ENCODE measurements around the gene SLC17A9.

SLC17A9 gene

DNA sequence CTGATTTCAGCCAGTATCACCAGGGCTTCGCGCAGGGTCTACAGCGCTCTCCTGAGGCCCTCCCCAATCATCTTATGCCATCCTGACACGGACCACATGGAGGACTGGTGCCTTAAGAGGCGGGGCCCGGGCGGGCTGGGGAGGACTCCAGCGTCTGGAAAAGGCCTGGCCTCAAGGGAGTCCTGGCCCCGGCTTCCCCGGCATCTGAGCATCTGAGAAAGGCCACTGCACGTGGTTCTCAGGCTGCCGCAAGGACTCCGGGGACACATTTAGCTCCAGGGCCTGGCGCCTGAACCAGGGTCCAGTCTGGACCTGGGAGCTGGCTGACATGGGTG, 32.9 kb downstream of the SLC17A9 start:
- no peak for DNase-seq

DNA sequence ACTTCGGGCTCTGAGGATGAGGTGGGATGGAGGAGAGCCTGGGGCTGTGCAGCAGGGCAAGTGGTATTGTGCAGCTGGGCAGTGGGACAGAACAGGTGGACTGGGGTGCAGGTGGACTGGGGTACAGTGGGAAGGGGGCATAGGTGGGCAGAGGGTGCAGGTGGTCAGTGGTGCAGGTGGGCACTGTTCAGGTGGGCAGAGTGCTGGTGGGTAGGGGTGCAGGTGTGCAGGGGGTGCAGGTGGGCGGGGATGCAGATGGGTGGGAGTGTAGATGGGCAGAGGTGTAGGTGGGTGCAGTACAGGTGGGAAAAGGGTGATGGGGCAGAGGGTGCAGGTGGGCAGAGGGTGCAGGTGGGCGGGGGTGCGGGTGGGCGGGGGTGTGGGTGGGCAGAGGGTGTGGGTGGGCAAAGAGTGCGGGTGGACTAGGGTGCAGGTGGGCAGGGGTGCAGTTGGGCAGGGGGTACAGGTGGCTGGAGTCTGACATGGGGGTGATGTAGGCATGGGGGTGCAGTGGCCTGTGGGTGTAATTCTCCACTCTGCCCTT, 33.8 kb downstream of the SLC17A9 start:
- no peak for DNase-seq

DNA sequence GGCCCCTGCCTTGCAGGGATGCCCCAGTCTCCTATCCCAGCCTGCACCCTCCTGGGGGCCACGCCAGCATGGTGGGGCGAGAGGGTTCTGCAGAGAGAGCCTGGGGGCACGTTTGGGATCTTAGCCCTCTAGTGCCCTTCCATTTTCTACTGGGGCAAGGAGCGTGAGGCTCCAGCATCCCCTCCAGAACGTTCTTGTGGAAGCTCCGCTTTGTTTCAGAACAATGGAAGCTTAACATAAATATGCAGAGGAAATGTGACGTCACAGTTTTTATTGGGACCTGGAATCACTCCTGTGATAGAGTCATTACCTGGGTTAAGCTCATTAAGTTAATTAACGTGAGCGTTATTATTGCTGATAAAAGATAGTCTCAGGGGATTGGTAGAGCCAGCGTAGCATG, 34.6 kb downstream of the SLC17A9 start:
- no peak for DNase-seq

DNA sequence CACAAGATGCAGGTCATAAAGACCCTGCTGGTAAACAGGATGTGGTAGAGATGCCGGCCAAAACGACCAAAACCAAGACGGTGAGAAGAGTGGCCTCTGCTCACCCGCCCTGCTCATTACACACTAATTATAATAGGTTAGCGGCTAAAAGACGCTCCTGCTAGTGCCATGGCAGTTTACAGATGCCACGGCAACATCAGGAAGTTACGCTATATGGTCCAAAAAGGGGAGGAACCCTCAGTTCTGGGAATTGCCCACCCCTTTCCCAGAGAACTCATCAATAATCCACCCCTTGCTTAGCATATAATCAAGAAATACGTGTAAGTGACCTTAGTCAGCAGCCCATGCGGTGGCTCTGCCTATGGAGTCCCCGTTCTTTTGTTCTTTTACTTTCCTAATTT, 36.7 kb downstream of the SLC17A9 start:
- no peak for DNase-seq

DNA sequence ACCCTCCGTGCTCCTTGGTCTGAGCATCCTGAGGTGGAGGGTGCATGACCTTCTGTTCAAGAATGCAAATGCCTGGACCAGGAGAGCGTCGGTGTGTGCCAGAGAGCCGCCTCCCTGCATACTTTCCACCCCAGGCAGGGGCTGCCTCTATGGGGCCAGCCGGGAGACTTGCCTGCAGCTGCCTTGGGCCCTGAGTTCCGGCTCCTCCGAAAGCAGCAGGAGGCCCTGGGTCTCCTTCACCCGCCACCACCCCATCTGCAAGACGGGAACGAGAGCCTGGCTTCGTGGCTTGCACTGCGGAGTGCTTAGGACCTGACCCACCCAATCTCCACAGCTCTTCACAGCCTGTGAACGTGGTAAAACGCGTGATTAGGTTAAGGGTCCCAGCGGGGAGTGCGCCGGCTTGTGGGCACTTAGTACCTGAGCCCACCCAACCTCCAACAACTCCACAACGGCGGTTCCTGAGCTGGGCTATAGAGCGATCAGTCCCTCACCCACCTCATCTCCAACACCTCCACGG, 37.9 kb downstream of the SLC17A9 start:
- DNase-seq, result no peak

DNA sequence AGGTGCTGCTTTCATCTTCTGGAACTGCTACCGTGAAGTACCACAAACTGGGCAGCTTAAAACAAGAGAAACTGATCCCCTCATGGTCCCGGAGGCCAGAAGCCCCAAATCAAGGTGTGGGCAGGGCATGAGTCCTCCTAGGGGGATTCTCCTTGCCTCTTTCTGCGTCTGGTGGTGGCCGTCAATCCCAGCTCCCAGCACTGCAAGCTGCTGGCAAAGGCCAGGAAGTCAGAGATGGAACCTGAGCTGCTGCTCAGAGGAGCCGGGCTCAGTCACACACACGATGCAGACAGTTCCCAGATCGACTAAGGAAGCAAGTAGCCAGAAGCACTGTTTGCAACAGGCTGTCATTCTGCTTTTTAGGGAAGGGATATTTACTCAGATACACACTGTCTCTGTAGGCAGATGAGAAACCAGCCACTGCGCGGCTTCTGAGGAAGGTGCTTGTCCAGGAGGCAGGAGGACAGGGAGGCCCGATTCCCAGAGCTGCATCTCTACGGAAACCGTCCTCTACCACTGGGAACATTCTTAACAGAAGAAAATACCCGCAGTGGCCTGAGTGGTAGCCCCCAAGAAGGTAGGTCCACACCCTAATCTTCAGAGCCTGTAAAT, 38.8 kb downstream of the SLC17A9 start:
- no peak for DNase-seq

DNA sequence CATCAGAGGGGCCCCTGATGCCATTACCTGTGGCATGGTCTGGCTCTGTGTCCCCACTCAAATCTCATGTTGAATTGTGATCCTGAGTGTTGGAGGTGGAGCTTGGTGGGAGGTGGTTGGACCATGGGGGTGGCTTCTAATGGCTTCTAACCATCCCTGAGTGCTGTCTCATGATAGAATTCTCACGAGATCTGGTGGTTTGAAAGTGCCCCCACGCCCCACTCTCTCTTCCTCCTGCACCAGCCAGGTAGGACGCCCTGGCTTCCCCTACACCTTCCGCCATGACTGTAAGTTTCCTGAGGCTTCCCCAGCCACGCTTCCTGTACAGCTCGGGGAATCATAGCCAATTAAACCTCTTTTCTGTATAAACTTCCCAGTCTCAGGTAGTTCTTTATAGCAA, 39.4 kb downstream of the SLC17A9 start:
- DNase-seq, result no peak

DNA sequence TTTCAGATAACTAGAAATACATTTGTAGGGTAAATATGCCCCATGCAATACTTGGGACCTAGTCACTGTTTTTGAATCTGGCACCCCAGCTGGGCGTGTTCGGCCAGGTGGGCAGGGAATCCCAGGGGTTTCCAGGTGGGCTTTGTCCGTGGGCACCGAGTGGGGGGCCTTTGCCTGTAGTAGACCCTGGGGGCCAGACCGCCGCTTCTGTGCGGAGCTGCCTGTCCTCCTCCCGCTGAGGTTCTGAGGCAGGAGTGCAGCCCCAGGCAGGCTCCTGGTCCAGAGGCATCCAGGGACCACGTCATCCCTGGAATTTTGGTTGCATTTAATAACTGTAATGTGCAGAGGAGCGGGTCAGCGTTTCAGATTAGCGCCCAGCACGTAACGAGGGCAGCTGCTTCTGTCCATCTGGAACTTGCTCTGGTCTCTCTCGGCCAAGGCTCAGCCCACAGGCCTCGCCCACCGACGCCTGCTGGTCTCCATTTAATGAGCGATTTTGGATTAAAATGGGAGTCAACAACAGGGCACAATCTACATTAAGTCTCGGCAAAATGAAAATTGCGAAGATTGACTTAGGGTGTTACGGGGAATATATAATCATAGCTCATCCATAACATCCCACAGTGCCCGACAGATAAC, 41.5 kb downstream of the SLC17A9 start:
- DNase-seq, result no peak

DNA sequence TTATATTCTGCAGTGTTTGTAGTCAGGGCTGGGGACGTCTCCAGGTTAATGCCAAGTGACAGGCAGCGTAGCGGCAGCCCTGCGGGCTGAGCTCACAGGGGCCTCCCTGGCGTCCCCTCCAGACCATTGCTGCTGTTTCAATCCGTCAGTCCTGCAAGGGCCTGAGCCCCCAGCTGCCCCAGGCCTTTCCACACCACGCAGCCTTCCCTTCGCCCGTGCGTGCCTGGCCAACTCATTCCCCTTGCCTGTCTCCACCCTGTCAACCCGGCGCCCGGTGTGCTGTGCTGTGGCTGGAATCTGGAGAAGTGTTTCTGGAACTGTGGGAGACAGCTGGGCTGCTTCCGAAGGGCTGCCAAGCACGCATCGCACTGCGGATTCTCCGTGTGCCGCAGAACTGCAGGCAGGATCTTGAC, 42.4 kb downstream of the SLC17A9 start:
- DNase-seq, result no peak

DNA sequence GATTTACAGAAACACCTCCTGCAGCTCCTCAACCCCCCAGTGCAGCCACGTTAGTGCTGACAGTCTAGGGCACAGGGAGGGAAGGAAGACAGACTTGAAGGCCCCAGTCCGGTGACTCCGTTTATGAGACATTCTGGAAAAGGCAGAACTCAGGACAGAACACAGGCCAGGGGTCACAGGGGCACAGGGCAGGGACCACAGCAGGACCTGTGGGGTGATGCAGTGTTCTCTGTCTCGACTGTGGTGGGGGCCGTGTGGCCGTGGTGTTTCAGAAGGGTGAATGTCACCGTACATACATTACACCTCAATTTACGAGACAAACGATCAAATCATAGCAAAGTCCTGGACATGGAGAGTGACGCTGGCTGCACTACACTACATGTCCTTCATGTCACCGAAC, 43.0 kb downstream of the SLC17A9 start:
- DNase-seq, result no peak

DNA sequence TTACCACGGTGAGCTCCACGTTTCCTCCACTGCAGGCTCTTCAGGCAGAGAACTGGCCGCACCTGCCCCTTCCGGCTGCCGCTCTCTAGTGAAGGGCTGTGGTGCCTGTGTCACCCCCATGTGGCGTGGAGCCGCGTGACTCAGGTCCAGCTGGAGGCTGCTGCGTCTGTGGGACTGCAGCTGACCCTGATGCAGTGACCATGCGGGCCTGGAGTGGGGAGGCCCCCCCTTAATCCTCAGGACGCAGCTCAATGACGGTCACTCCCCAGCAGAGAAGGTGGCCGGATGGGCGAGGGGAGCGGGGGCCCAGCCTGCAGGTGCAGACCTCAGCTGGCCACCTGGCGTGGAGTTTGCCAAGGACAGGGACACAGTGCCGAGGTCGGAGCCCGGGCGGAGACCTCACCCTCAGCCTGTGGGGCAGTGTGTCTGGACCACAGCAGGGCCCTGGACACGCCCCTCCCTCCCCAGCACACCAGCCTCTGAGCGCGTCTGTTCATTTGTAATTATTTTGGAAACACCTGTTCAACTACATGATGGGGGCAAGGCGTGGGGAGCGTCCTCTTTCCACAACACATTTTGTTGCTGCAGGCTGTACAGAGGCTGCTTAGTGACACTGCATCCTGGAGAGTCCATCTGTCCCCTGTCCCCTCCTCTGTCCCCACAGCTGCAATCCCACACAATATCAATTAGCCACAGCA, 43.5 kb downstream of the SLC17A9 start:
- DNase-seq, result peak; percentile 52 to 68

DNA sequence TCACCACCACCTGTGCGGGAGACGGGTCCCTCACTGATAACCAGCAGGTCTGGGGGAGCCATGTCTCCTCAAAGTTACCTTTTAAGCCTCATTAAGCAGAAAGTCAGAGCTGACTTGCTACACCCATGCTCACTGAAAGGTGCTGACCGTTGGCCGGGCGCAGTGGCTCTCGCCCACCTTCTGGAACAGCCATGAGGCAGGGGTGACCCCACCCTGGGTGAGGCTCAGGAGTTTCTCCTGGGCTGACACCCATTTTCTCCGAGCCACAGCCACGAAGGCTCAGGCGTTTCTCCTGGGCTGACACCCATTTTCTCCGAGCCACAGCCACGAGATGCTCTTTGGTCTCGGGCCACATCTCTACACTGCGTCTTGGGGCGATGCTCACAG, 44.1 kb downstream of the SLC17A9 start:
- no peak for DNase-seq

DNA sequence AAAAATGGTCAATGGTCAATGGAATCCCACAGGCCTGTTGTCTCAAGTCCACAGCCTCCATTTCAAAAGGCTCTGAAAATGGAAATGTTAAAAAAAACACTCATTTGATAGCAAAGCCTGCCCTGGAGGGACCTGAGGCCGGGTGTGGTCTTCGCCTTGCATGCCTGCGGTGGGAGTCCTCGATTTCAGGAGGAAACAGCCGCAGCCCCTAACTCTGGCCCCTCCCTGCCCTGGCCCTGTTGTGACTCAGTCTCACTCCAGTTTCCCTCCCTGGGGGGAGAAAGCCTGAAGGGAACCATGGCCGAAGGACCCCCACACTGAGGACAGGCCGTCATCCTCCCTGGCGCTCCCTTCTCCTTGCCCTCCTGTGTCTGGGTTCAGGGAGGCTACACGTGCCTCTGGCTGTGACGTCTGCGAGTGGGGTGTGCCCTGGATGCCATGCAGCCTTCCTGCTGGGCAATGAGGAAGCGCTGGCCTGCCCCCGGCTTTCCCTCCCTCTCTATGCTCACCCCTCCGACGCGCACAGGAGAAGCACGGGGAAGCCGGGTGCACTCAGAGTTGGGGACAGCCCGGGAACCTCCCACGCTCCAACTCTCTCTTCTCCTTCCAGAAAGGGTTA, 45.0 kb downstream of the SLC17A9 start:
- no peak for DNase-seq

DNA sequence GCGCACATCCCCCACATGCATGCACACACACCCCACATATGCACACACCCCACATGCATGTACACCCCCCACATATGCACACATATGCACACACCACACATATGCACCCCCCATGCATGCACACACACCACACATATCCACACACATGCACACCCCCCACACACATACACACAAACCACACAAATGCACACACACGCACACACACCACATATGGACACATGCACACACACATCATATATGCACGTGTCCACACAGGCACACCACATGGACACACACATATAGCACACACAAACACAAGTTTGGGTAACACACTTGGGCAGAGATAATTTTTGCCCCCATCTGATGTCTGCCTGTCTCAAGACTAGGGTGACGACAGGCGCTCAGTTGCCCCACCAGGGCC, 45.9 kb downstream of the SLC17A9 start:
- DNase-seq, result no peak

DNA sequence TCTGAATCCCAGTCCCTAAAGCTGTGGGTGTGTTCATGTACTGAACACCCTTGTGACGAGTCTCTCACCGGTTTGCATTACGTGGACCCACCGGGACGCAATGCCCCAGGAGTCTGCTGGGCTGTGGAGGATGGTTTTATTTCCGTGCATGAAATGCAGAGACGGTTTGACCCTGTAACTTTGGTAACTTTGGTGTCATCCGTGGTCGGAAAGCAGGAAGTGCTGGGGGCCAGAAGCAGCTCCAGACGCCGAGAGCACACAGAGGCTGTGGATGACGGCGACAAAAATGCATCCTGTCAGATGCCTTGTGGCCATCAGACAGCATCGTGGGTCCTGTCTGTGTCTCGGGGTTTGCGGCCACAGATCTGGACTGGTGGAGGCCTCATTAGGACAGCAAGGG, 47.1 kb downstream of the SLC17A9 start:
- no peak for DNase-seq

DNA sequence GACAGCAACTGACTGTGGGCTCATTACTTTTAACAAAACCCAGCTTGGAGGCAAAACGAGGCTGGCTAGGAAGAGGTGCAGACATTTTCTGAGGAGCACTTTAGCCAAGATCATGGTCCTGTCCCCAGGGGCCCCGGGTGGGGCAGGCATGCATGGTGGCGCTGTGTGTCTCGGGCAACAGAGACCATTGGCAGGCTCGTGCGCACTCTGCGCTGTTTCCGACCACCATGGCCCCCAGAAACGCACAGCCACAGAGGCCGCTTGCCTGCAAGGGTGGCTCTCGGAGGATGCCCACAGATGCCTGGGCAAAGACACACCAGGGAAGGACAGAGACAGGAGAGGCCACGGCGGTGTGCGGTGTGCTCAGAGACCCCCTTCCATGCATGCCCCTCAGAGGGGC, 47.5 kb downstream of the SLC17A9 start:
- DNase-seq, result no peak

DNA sequence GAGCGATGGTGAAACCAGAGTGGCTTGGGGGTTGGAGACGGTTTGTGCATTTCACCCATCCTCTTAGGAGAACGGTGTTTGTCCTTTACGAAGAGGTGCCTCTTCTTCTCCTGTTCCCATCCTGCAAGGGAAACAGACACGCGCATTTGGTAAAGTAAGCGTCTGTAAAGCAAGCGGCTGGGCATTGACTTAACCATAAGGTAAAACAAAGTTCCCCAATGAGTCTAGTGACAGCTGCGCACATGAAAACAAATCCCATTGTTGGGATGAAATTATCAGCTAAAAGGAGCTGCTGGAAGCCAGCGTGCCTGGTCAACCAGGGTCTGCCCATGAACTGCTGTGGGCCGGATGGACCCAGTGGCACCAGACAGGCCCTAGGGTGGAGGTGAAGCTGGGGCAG, 48.4 kb downstream of the SLC17A9 start:
- no peak for DNase-seq

DNA sequence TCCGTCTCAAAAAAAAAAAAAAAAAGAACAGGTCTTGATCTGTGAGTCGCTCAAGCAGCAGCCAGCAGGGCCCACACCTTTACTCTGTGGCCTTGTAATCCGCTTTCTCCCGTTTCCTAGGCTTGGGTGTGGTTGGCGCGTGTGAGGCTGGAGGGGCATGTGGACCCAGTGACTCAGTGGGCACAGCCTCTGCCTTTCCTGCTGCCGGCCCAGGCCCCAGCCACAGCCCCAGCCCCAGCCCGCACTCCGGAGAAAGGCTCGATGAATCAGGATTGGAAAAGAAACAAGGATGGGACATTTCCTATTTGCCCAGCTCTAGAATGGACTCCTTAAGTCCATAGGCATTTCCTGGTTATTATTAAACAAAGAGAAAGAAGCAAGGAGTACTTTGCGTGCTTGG, 50.0 kb downstream of the SLC17A9 start:
- no peak for DNase-seq

DNA sequence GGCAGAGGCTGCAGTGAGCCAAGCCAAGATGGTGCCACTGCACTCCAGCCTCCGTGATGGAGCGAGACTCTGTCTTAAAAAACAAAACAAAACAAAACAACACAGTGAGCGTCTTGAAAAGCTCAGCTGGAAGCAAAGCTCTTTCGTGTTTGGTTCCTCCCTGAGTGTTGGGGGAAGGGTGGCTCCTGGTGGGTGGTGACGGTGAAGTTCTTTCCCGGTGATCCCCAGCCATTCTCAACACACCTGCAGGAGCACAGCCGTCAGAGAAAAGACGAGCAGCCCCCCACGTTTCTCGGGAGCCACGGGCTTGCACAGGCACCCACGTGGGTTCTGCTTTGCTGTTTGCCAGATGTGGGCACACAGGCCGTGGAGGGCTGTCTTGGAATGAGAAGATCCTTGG, 51.0 kb downstream of the SLC17A9 start:
- no peak for DNase-seq

DNA sequence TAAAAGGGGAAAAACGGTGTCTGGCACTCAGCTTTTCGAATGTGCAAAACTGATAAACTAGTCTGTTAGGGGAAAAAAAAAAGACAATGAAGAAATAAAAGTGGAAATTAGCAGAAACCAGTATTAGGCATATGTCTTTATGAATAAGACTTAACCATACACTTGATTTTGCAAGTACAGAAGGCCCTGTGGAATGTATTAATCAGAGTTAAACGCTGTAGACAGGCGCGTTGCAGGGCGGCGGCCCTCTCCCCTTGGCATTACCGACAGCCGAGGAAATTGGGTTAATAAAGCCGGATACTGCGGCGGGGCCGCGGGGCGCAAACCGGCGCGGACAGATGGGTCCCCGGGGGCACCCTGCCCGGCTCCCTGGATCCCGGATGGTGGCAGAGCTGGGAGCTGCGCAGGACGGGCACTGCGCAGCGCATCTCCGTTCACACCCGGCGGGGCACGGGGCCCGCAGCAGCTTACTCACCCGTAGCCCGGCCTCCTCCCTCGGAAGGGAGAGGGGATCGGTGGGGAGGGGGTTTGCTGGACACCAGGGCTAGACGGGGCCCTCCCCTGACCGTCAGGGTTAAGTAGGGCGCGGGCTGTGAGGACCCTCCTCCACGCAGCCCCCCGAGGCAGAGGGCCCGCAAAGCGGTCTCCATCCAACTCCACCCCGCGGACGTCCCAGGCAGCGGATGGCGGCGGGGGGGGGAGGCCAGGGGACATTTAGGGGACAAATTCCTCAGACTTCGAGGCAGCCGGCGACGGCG, 52.3 kb downstream of the SLC17A9 start:
- DNase-seq, result no peak

DNA sequence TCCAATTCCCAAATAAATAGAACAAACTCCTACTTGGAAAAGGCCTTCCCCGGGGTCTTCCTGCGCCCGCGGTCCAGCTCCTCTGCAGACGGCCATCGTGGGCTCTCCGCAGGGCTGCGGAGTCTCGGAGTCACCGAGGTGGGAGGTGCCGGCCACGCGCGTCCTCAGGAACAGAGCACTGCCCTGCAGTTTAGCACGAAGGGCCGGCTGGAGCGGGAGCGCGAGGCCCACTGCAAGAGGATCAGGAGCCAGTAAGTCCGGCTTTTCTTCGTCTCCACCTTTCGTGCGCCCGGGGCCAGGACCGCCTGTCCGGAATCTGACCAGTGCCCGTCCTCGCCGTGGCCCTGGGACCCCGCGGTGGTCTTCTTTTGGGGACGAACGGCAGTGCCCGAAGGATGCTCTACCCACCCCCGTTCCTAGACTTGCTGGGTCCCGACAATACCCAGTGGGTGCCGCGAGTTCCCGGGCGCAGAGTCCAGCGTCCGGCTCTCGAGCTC, 52.9 kb downstream of the SLC17A9 start:
- no peak for DNase-seq

DNA sequence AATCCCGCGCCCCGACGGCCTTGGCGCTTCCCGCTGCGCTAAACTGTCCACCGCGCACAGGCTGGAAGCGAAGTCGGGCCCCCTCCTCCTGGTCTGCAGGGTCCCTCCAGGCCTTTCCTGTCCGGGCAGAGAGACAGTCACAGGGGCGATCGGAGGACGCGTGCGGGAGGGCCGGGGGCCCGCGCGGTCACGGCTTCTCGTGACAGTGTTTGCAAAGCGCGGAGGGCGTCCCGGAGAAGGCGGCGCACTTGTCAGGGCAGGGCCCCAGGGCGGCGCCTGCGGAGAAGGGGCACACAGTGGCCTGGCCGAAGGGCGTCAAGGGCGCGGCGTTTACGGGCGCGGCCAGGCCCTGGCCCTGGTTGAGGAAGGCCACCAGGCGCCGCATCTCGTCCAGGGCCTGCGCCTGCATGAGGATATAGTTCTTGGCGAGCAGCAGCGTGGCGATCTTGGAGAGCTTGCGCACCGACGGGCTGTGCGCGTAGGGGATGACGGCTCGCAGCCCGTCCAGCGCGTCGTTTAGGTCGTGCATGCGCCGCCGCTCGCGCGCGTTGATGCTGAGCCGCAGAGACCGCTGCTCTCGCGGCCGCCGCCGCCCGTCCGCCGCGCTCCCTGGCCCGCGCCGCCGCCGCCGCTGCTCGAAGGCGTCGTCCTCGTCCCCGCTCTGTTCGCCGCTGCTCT, 53.5 kb downstream of the SLC17A9 start:
- no peak for DNase-seq

All from SHP77 (cell line).